H9 (cell line): ENCODE measurements around the gene SPOP. TPM values are rescaled to one million over a fixed set of nuclear protein-coding genes. Genes with fewer than 3 reads are reported as not detected.

ENCODE experiments used
- DNase-seq: peaks from one replicate; pipeline ENCODE4 v3.0.0-alpha.2; 2017
- H2AFZ ChIP-seq: one replicate; pipeline ENCODE4 v1.6.1; 2013; ENCODE audit warnings: mild to moderate bottlenecking, low read length, control low read depth, moderate library complexity
- H2AK5ac ChIP-seq: 2 replicates; pipeline ENCODE4 v1.6.1; 2013; ENCODE audit warnings: low read length, control low read depth, mixed read lengths; ENCODE audit not compliant: insufficient read length
- H2BK120ac ChIP-seq: one replicate; pipeline ENCODE4 v1.6.1; 2013; ENCODE audit warnings: low read depth, mild to moderate bottlenecking, low read length, control low read depth, inconsistent platforms; ENCODE audit not compliant: poor library complexity, severe bottlenecking
- H2BK12ac ChIP-seq: 2 replicates; pipeline ENCODE4 v1.6.1; 2013; ENCODE audit warnings: low read length, control low read depth, mixed read lengths, low read depth; ENCODE audit not compliant: insufficient read length
- H2BK15ac ChIP-seq: 2 replicates; pipeline ENCODE4 v1.6.1; 2013; ENCODE audit warnings: low read depth, low read length, control low read depth
- H2BK20ac ChIP-seq: one replicate; pipeline ENCODE4 v1.6.1; 2013; ENCODE audit warnings: low read depth, mild to moderate bottlenecking, low read length, control low read depth, inconsistent platforms; ENCODE audit not compliant: poor library complexity, severe bottlenecking
- H2BK5ac ChIP-seq: 2 replicates; pipeline ENCODE4 v1.6.1; 2013; ENCODE audit warnings: low read length, control low read depth, mixed read lengths; ENCODE audit not compliant: insufficient read length
- H3K14ac ChIP-seq: 2 replicates; pipeline ENCODE4 v1.6.1; 2013; ENCODE audit warnings: low read length, control low read depth; ENCODE audit not compliant: insufficient read depth
- H3K18ac ChIP-seq: 2 replicates; pipeline ENCODE4 v1.6.1; 2013; ENCODE audit warnings: low read depth, mild to moderate bottlenecking, mixed read lengths, low read length, control low read depth; ENCODE audit not compliant: insufficient read length
- H3K23ac ChIP-seq: 2 replicates; pipeline ENCODE4 v1.6.1; 2013; ENCODE audit warnings: low read length, control low read depth, mixed read lengths, low read depth; ENCODE audit not compliant: insufficient read length
- H3K23me2 ChIP-seq: 2 replicates; pipeline ENCODE4 v1.6.1; 2013; ENCODE audit warnings: low read depth, mild to moderate bottlenecking, mixed read lengths, low read length, control low read depth; ENCODE audit not compliant: insufficient read length, poor library complexity, severe bottlenecking
- H3K27ac ChIP-seq: 2 replicates; pipeline ENCODE4 v1.5.1; 2013; ENCODE audit warnings: low read length, control low read depth, mixed read lengths, low read depth; ENCODE audit not compliant: insufficient read length
- H3K27me3 ChIP-seq: 2 replicates; pipeline ENCODE4 v1.6.1; 2013; ENCODE audit warnings: low read length, control low read depth, inconsistent platforms; ENCODE audit not compliant: insufficient read depth
- H3K4ac ChIP-seq: 2 replicates; pipeline ENCODE4 v1.6.1; 2013; ENCODE audit warnings: low read depth, mild to moderate bottlenecking, control low read depth, inconsistent platforms, low read length, moderate library complexity
- H3K4me1 ChIP-seq: 2 replicates; pipeline ENCODE4 v1.6.1; 2013; ENCODE audit warnings: low read length, control low read depth, inconsistent platforms; ENCODE audit not compliant: insufficient read depth
- H3K4me2 ChIP-seq: 2 replicates; pipeline ENCODE4 v1.6.1; 2013; ENCODE audit warnings: low read length, control low read depth, mixed read lengths; ENCODE audit not compliant: insufficient read length, insufficient read depth
- H3K56ac ChIP-seq: 2 replicates; pipeline ENCODE4 v1.6.1; 2013; ENCODE audit warnings: low read depth, mild to moderate bottlenecking, mixed read lengths, low read length, control low read depth; ENCODE audit not compliant: insufficient read length
- H3K79me1 ChIP-seq: 2 replicates; pipeline ENCODE4 v1.6.1; 2013; ENCODE audit warnings: low read depth, mild to moderate bottlenecking, moderate library complexity, low read length, control low read depth, inconsistent platforms; ENCODE audit not compliant: insufficient read depth, poor library complexity, severe bottlenecking
- H3K79me2 ChIP-seq: 2 replicates; pipeline ENCODE4 v1.6.1; 2013; ENCODE audit warnings: low read length, control low read depth, inconsistent platforms; ENCODE audit not compliant: insufficient read depth
- H3K9ac ChIP-seq: 2 replicates; pipeline ENCODE4 v1.6.1; 2013; ENCODE audit warnings: low read length, control low read depth, mixed read lengths; ENCODE audit not compliant: insufficient read length; ENCODE audit errors: extremely low read depth
- H3K9me3 ChIP-seq: one replicate; pipeline ENCODE4 v1.6.1; 2013; ENCODE audit warnings: low read depth, low read length, inconsistent platforms; ENCODE audit not compliant: control insufficient read depth
- H3T11ph ChIP-seq: one replicate; pipeline ENCODE4 v1.6.1; 2013; ENCODE audit warnings: mild to moderate bottlenecking, low read length, control low read depth, inconsistent platforms
- H4K20me1 ChIP-seq: one replicate; pipeline ENCODE4 v1.6.1; 2013; ENCODE audit not compliant: control insufficient read depth, insufficient read length, insufficient read depth
- H4K5ac ChIP-seq: 2 replicates; pipeline ENCODE4 v1.6.1; 2013; ENCODE audit warnings: low read depth, mild to moderate bottlenecking, mixed read lengths, low read length, control low read depth; ENCODE audit not compliant: insufficient read length
- H4K8ac ChIP-seq: replicated peaks from 2 replicates; pipeline ENCODE4 v1.6.1; 2013; ENCODE audit warnings: low read length, control low read depth, mixed read lengths, low read depth; ENCODE audit not compliant: insufficient read length
- H4K91ac ChIP-seq: 2 replicates; pipeline ENCODE4 v1.6.1; 2013; ENCODE audit warnings: low read depth, mild to moderate bottlenecking, moderate library complexity, mixed read lengths, low read length, control low read depth; ENCODE audit not compliant: insufficient read length
- H3K27ac Mint-ChIP-seq, 3 experiments: 2 replicates in 2 of 3; 3 replicates in 1 of 3; pipeline ENCODE4 v1.8.0; 2020 to 2021; ENCODE audit warnings: mixed read lengths in 3 of 3, mild to moderate bottlenecking in 1 of 3, moderate library complexity in 1 of 3
- H3K27me3 Mint-ChIP-seq: 2 replicates; pipeline ENCODE4 v1.8.0; 2021; ENCODE audit warnings: low read depth, mild to moderate bottlenecking, moderate library complexity, mixed read lengths
- H3K36me3 Mint-ChIP-seq, 3 experiments: 2 replicates in 2 of 3; 3 replicates in 1 of 3; pipeline ENCODE4 v1.8.0; 2020 to 2021; ENCODE audit warnings: low read depth in 3 of 3, mixed read lengths in 3 of 3; ENCODE audit not compliant: insufficient read depth in 1 of 3
- H3K4me1 Mint-ChIP-seq, 2 experiments: 2 replicates each; pipeline ENCODE4 v1.8.0; 2020; ENCODE audit warnings: mixed read lengths in 2 of 2
- H3K4me3 Mint-ChIP-seq, 2 experiments: 2 replicates in 1 of 2; 3 replicates in 1 of 2; pipeline ENCODE4 v1.8.0; 2020 to 2021; ENCODE audit warnings: mild to moderate bottlenecking in 2 of 2, mixed read lengths in 2 of 2, moderate library complexity in 1 of 2
- H3K9me3 Mint-ChIP-seq, 2 experiments: 2 replicates in 1 of 2; 3 replicates in 1 of 2; pipeline ENCODE4 v1.8.0; 2020; ENCODE audit warnings: mild to moderate bottlenecking in 2 of 2, mixed read lengths in 2 of 2, moderate library complexity in 1 of 2
- CTCF ChIP-seq: fragments of 200-600 bp; sonication (generic); conservative IDR thresholded peaks from 3 replicates; pipeline ENCODE4 v1.8.0; 2021; ENCODE audit warnings: antibody characterized with exemption, mild to moderate bottlenecking
- WGBS: extraction: QIAGEN DNeasy Blood & Tissue Kit; methylation state at CpG from one replicate; pipeline ENCODE4 v1.1.7; 2013; ENCODE audit warnings: missing lambda C conversion rate, low lambda C conversion rate, mixed read lengths; ENCODE audit not compliant: insufficient read length; ENCODE audit errors: extremely low coverage; 5-methylcytosine and 5-hydroxymethylcytosine counted together
- total RNA-seq: library from RNA; stranded (reverse); gene quantifications from 2 replicates; pipeline ENCODE4 v1.2.1, GENCODE V29; 2021

The SPOP gene
- total RNA-seq, 1 experiment from 2014 or later = 33.7 TPM

DNA sequence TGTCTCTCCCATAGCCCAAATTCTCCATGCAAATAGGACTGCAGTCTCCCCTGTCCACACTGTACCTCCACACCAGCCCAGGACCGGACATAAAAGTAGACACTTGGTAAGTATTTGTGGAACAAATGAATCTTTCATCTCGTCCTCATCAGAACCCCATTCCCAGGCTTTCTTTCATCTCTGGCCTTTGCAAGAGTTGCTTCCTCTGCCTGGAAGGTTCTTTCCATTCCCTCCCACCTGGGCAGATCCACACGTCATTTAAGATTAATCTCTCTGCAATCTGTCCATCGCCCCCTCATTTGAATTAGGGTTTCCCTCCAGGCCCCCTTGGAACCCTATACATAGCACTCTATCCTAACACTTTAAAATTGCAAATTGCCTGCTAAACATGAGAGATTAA lies 106.1 kb downstream of the SPOP start:
- no CpG with 5 or more reads among the region's 4 CpGs for WGBS

More for the DNA sequence above, 106.1 kb downstream of the SPOP start:
- H3K23ac ChIP-seq = no peak overlapping the region
- H4K8ac ChIP-seq = no peak overlapping the region
- H3T11ph ChIP-seq = no peak overlapping the region
- Mint-ChIP-seq H3K9me3 (no peaks in the 10 kb centered on the region; a peak in 1 of 5 replicates), H3K4me3 (no peak overlapping the region), H3K4me1 (peaks cover 15 to 48% of the 10 kb centered on the region in 2 experiments), H3K27ac (no peak overlapping the region), H3K36me3 (no peaks in the 10 kb centered on the region), H3K27me3 (peaks cover 63% of the 10 kb centered on the region)
- H3K4me2 ChIP-seq = no peak overlapping the region
- no peak overlapping the region for H4K91ac ChIP-seq
- no peak overlapping the region for H3K56ac ChIP-seq
- no peaks in the 10 kb centered on the region for H3K9me3 ChIP-seq
- H3K18ac ChIP-seq = no peak overlapping the region
- no peak overlapping the region for H2BK15ac ChIP-seq
- H3K9ac ChIP-seq = no peak overlapping the region
- H2BK5ac ChIP-seq = no peak overlapping the region
- H2BK20ac ChIP-seq = no peak overlapping the region
- no peaks in the 10 kb centered on the region; the same call in 1 of the 2 replicates for H3K27me3 ChIP-seq
- no peak overlapping the region for H2AFZ ChIP-seq
- no peak overlapping the region for H2BK120ac ChIP-seq
- H2AK5ac ChIP-seq = no peak overlapping the region
- H3K79me1 ChIP-seq = no peaks in the 10 kb centered on the region
- H3K4me1 ChIP-seq = no peaks in the 10 kb centered on the region
- H2BK12ac ChIP-seq = no peak overlapping the region
- H3K23me2 ChIP-seq = peaks cover 5% of the 10 kb centered on the region
- no peak overlapping the region for H3K27ac ChIP-seq
- H3K4ac ChIP-seq = no peak overlapping the region
- H3K14ac ChIP-seq = no peak overlapping the region
- DNase-seq = no peak
- H4K5ac ChIP-seq = no peak overlapping the region
- no peak for TF ChIP-seq CTCF
- H4K20me1 ChIP-seq = no peaks in the 10 kb centered on the region
- H3K79me2 ChIP-seq = no peaks in the 10 kb centered on the region
